Osteoblast (primary cell): ENCODE measurements around the gene LCN12. TPM values are rescaled to one million over a fixed set of nuclear protein-coding genes. Genes with fewer than 3 reads are reported as not detected.
A peak's percentile ranks its signal among the peaks of the same experiment; 100 is the strongest.

Experiments used
- DNase-seq: peaks from one replicate; pipeline ENCODE4 v3.0.0; 2011; ENCODE audit warnings: low spot score, mixed read lengths; ENCODE audit not compliant: insufficient read length; ENCODE audit errors: missing footprints
- H2AFZ ChIP-seq: 2 replicates; pipeline ENCODE4 v1.6.0; 2011; ENCODE audit warnings: mild to moderate bottlenecking, low read length
- H3K27ac ChIP-seq: 2 replicates; pipeline ENCODE4 v1.5.1; 2011; ENCODE audit warnings: mild to moderate bottlenecking, low read depth, low read length, moderate library complexity
- H3K27me3 ChIP-seq: 2 replicates; pipeline ENCODE4 v1.6.0; 2012; ENCODE audit warnings: mild to moderate bottlenecking, control low read depth, inconsistent platforms, low read length, moderate library complexity; ENCODE audit not compliant: insufficient read depth
- H3K36me3 ChIP-seq: 2 replicates; pipeline ENCODE4 v1.5.1; 2011; ENCODE audit warnings: mild to moderate bottlenecking, low read length, control low read depth, moderate library complexity; ENCODE audit not compliant: insufficient read depth
- H3K4me1 ChIP-seq: 2 replicates; pipeline ENCODE4 v1.5.1; 2011; ENCODE audit warnings: mild to moderate bottlenecking, low read length, control low read depth, moderate library complexity; ENCODE audit not compliant: insufficient read depth
- H3K4me2 ChIP-seq: 2 replicates; pipeline ENCODE4 v1.6.0; 2011; ENCODE audit warnings: mild to moderate bottlenecking, low read length; ENCODE audit not compliant: insufficient read depth
- H3K4me3 ChIP-seq: fragments of 200-600 bp; sonication (generic); 3 replicates; pipeline ENCODE4 v1.5.1; 2012; ENCODE audit warnings: mild to moderate bottlenecking, low read length, inconsistent platforms; ENCODE audit not compliant: insufficient read depth
- H3K79me2 ChIP-seq: 2 replicates; pipeline ENCODE4 v1.6.0; 2012; ENCODE audit warnings: mild to moderate bottlenecking, low read length, control low read depth, inconsistent platforms; ENCODE audit not compliant: insufficient read depth
- H3K9me3 ChIP-seq: 2 replicates; pipeline ENCODE4 v1.5.1; 2011; ENCODE audit warnings: low read depth, low read length, control low read depth
- H4K20me1 ChIP-seq: 2 replicates; pipeline ENCODE4 v1.6.0; 2012; ENCODE audit warnings: mild to moderate bottlenecking, low read length, control low read depth; ENCODE audit not compliant: insufficient read depth
- CTCF ChIP-seq: IDR thresholded peaks from 2 replicates; pipeline ENCODE4 v1.5.1; 2011; ENCODE audit warnings: mild to moderate bottlenecking, low read depth, low read length, moderate library complexity; ENCODE audit errors: extremely low read depth
- total RNA-seq: library from RNA; depleted of rRNA; stranded (reverse); fragments of >200 nt; gene quantifications from 2 replicates; pipeline ENCODE4 v1.2.3, GENCODE V29; 2012

Gene LCN12
- total RNA-seq, 1 donor, result not detected

- Histone ChIP-seq H3K4me2 (no peak overlapping the region), H3K9me3 (no peaks in the 10 kb centered on the region), H3K27ac (no peak overlapping the region), H3K36me3 (peaks cover 41% of the 10 kb centered on the region), H3K4me3 (no peak overlapping the region), H2AFZ (no peak overlapping the region), H3K79me2 (no peaks in the 10 kb centered on the region), H3K27me3 (no peaks in the 10 kb centered on the region), H4K20me1 (peaks cover 3% of the 10 kb centered on the region), H3K4me1 (no peaks in the 10 kb centered on the region)
- DNase-seq, result peak; percentile 55
- no peak for TF ChIP-seq CTCF
Observed at GRCh38 chr9:136913701-136914438, 38.2 kb upstream of the LCN12 start.

- peak; percentile 68 for DNase-seq
- Histone ChIP-seq H3K36me3 (peaks cover 33% of the 10 kb centered on the region), H3K9me3 (no peaks in the 10 kb centered on the region), H3K27ac (no peak overlapping the region), H3K4me2 (no peak overlapping the region), H3K4me1 (no peaks in the 10 kb centered on the region), H4K20me1 (peaks cover 3% of the 10 kb centered on the region), H3K27me3 (no peaks in the 10 kb centered on the region), H2AFZ (no peak overlapping the region), H3K4me3 (no peak overlapping the region), H3K79me2 (no peaks in the 10 kb centered on the region)
- no peak for TF ChIP-seq CTCF
Observed at GRCh38 chr9:136915632-136916329, 36.3 kb upstream of the LCN12 start.

GRCh38 chr9:136916330-136917184, 35.5 kb upstream of the LCN12 start:
- Histone ChIP-seq H3K36me3 (peaks cover 33% of the 10 kb centered on the region), H3K4me2 (no peak overlapping the region), H3K27me3 (no peaks in the 10 kb centered on the region), H3K4me1 (no peaks in the 10 kb centered on the region), H3K79me2 (no peaks in the 10 kb centered on the region), H2AFZ (no peak overlapping the region), H3K27ac (no peak overlapping the region), H3K4me3 (no peak overlapping the region), H4K20me1 (peaks cover 3% of the 10 kb centered on the region), H3K9me3 (no peaks in the 10 kb centered on the region)
- peak; percentile 65 for DNase-seq
- TF ChIP-seq CTCF, result no peak
